Parathyroid adenoma (tissue), 2 donors: ENCODE measurements around the gene CCR5AS.
"Not testable (repeated sequence)": the region's sequence is repeated elsewhere in the genome, so short reads cannot be mapped to it uniquely, and the experiment has no call there.

Experiments
- H2AFZ ChIP-seq: fragments of 300-600 bp; sonication (generic); one replicate; pipeline ENCODE4 v1.7.0; 2017; ENCODE audit warnings: antibody characterized with exemption, mild to moderate bottlenecking
- H3K27ac ChIP-seq: fragments of 300-600 bp; sonication (generic); one replicate; pipeline ENCODE4 v1.7.0; 2017
- H3K27me3 ChIP-seq: fragments of 300-600 bp; sonication (generic); one replicate; pipeline ENCODE4 v1.7.0; 2017; ENCODE audit warnings: low read length; ENCODE audit not compliant: control insufficient read depth, insufficient read depth
- H3K36me3 ChIP-seq: fragments of 300-600 bp; sonication (generic); one replicate; pipeline ENCODE4 v1.7.0; 2017; ENCODE audit warnings: low read length; ENCODE audit not compliant: control insufficient read depth, insufficient read depth
- H3K4me1 ChIP-seq: fragments of 300-600 bp; sonication (generic); one replicate; pipeline ENCODE4 v1.7.0; 2017; ENCODE audit warnings: control low read depth
- H3K4me2 ChIP-seq: fragments of 300-600 bp; sonication (generic); one replicate; pipeline ENCODE4 v1.7.0; 2017; ENCODE audit warnings: low read length
- H3K4me3 ChIP-seq: fragments of 300-600 bp; sonication (generic); one replicate; pipeline ENCODE4 v1.7.0; 2017; ENCODE audit warnings: low read depth, low read length
- H3K79me2 ChIP-seq: fragments of 300-600 bp; sonication (generic); one replicate; pipeline ENCODE4 v1.7.0; 2017; ENCODE audit warnings: control low read depth
- H3K9ac ChIP-seq: fragments of 300-600 bp; sonication (generic); one replicate; pipeline ENCODE4 v1.7.0; 2017; ENCODE audit warnings: mild to moderate bottlenecking
- H3K9me3 ChIP-seq: fragments of 300-600 bp; sonication (generic); one replicate; pipeline ENCODE4 v1.7.0; 2017; ENCODE audit warnings: low read length; ENCODE audit not compliant: control insufficient read depth
- TF ChIP-seq, protein P1 (sequence below): fragments of 300-600 bp; sonication (generic); IDR thresholded peaks from one replicate; pipeline ENCODE4 v1.7.0; 2017; ENCODE audit warnings: antibody characterized with exemption, mild to moderate bottlenecking
- donor health status: primary hyperparathyroidism.

Gene CCR5AS

DNA sequence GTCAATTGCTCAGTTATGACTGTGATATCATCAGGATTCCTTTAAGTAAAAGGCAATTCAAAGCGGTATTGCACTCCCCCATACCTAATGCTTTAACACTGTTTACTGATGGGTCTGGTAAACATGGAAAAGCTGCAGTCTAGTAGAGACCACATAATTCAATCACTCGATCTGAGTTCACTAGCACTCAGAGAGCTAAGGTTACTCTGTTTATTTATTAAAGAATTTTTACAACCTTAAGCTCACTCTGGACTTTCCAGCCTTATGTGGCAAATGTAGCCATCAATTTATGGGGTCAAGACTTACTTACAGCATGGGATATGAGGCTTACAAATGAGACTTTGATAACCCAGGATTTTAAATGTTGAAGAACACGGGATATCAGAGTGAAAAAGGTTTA lies 71.3 kb downstream of the CCR5AS start:
- Histone ChIP-seq H3K4me1 (no peaks in the 10 kb centered on the region), H3K9me3 (no peaks in the 10 kb centered on the region), H2AFZ (no peak overlapping the region), H3K4me2 (no peak overlapping the region), H3K79me2 (no peaks in the 10 kb centered on the region), H3K27ac (no peak overlapping the region), H3K9ac (no peak overlapping the region), H3K36me3 (no peaks in the 10 kb centered on the region), H3K4me3 (no peak overlapping the region), H3K27me3 (no peaks in the 10 kb centered on the region)
- TF ChIP-seq, protein P1, sequence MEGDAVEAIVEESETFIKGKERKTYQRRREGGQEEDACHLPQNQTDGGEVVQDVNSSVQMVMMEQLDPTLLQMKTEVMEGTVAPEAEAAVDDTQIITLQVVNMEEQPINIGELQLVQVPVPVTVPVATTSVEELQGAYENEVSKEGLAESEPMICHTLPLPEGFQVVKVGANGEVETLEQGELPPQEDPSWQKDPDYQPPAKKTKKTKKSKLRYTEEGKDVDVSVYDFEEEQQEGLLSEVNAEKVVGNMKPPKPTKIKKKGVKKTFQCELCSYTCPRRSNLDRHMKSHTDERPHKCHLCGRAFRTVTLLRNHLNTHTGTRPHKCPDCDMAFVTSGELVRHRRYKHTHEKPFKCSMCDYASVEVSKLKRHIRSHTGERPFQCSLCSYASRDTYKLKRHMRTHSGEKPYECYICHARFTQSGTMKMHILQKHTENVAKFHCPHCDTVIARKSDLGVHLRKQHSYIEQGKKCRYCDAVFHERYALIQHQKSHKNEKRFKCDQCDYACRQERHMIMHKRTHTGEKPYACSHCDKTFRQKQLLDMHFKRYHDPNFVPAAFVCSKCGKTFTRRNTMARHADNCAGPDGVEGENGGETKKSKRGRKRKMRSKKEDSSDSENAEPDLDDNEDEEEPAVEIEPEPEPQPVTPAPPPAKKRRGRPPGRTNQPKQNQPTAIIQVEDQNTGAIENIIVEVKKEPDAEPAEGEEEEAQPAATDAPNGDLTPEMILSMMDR, result no peak

DNA sequence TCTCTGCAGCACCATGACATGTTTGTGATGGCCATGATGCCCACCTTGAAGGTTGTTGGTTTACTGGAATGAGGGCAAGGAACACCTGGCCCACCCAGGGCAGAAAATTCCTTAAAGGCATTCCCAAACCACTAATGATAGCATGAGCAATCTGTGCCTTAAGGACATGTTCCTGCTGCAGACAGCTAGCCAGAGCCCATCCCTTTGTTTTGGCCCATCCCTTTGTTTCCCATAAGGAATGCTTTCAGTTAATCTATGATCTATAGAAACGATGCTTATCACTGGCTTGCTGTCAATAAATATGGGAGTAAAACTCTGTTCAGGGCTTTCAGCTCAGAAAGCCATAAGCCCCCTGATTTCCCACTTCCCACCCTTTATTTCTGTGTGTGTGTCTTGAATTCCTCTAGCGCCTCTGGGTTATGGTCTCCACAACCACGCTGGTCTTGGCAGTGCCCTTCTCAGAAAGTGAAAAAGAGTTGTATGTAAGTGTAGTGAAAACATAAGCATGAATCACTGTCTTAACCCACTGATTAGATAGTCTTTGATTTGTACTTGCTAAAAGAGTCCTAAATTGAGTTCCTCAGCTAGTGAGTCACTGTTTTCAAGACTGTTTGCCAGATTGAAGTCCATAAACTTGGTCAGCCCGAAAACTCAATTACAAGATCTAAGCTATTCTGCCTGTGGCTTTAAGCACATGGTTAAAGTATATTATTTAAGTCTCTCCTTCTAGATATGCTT lies 72.0 kb downstream of the CCR5AS start:
- H3K9me3 ChIP-seq, result no peaks in the 10 kb centered on the region
- no peak overlapping the region for H3K4me2 ChIP-seq
- no peak overlapping the region for H3K4me3 ChIP-seq
- H3K79me2 ChIP-seq, result no peaks in the 10 kb centered on the region
- no peaks in the 10 kb centered on the region for H3K36me3 ChIP-seq
- no peak overlapping the region for H2AFZ ChIP-seq
- H3K9ac ChIP-seq, result no peak overlapping the region
- H3K27ac ChIP-seq, result no peak overlapping the region
- no peaks in the 10 kb centered on the region for H3K4me1 ChIP-seq
- TF ChIP-seq, protein P1, result no peak
- H3K27me3 ChIP-seq, result no peaks in the 10 kb centered on the region

DNA sequence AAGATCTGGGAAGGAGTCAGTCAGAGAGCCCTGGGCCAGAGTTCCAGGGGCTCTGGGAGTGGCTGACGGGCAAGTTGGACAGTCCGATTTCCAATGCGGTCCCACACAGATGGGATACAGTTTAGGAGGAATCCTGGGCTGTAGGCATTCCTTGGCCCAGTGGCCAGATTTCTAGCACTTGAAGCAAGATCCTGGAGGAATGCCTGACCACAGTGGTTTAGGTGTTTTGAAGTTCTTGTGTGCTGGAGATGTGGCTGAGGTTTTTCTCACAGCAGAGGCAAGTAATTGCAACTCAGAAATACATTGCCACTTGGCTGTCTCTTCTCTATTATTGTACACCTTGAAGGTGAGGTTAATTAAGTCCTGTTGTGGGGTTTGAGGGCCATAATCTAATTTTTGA lies 76.2 kb downstream of the CCR5AS start:
- not testable (repeated sequence) for H3K4me2 ChIP-seq, H3K9ac ChIP-seq, H2AFZ ChIP-seq, H3K4me3 ChIP-seq, H3K79me2 ChIP-seq, H3K4me1 ChIP-seq, H3K36me3 ChIP-seq, H3K27me3 ChIP-seq, H3K27ac ChIP-seq, H3K9me3 ChIP-seq

DNA sequence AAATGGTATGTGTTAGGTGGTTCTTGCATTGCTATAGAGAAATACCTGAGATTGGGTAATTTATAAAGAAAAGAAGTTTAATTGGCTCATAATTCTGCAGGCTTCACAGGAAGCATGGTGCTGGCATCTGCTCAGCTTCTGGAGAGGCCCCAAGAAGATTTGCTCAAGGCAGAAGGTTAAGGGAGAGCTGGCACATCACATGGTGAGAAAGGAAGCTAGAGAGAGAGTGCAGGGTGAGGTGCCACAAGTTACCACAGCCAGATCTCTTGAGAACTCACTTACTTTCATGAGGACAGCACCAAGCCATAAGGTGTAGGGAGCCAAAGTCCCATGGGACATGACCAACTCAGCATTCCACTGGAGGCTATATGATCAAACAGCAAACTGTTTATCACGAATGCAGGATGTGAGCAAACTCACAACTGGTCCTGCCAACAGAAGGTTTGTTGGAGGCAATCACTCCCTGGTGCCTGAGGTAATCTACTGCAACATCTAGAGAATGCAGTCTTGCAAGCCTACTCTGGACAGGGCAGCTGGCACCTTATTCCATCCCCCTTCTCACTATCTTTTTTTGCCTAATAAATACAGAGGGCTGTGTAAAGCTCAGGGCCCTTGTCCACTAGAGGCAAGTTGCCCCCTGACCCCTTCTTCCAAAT lies 81.1 kb downstream of the CCR5AS start:
- Histone ChIP-seq H3K27ac (no peak overlapping the region), H3K27me3 (no peaks in the 10 kb centered on the region), H3K36me3 (no peaks in the 10 kb centered on the region), H3K4me3 (no peak overlapping the region), H3K4me1 (no peaks in the 10 kb centered on the region), H3K4me2 (no peak overlapping the region), H3K9ac (no peak overlapping the region), H3K79me2 (no peaks in the 10 kb centered on the region), H2AFZ (no peak overlapping the region), H3K9me3 (no peaks in the 10 kb centered on the region)
- TF ChIP-seq, protein P1, result no peak

DNA sequence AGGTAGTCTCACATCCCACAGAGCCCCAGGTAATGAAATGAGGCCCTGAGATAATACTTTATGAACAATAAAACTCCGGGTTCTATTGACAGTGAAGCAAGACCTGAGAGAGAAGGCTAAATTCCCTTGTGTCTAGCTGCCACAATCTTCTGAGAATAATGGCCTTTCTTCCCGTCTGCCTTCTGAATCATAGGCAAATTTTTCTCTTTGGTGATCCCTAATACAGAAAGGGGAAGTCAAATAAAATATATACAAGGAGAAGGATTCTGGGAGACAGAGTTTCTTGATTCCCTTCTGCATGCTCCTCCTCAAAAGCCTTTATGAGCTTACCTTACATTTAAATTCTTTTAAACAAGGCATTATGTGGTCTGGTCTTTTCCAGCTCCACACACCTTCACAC lies 82.8 kb downstream of the CCR5AS start:
- H3K9me3 ChIP-seq, result no peaks in the 10 kb centered on the region
- no peaks in the 10 kb centered on the region for H3K4me1 ChIP-seq
- no peaks in the 10 kb centered on the region for H3K36me3 ChIP-seq

More for the DNA sequence above, 82.8 kb downstream of the CCR5AS start:
- no peak overlapping the region for H2AFZ ChIP-seq
- no peak overlapping the region for H3K4me3 ChIP-seq
- TF ChIP-seq, protein P1, result no peak
- no peaks in the 10 kb centered on the region for H3K27me3 ChIP-seq
- H3K79me2 ChIP-seq, result no peaks in the 10 kb centered on the region
- no peak overlapping the region for H3K9ac ChIP-seq
- no peak overlapping the region for H3K27ac ChIP-seq
- no peak overlapping the region for H3K4me2 ChIP-seq
